CD4-positive, alpha-beta T cell treated with Interleukin-6 for 4 hours (primary cell): Measurements from ENCODE around the gene TRIM16.
"Not testable (repeated sequence)": the region's sequence is repeated elsewhere in the genome, so short reads cannot be mapped to it uniquely, and the experiment has no call there.

Experiments used
- DNase-seq: peaks from one replicate; pipeline ENCODE4 v3.0.0-alpha.2; 2020; ENCODE audit warnings: mixed read lengths

Gene TRIM16

DNA sequence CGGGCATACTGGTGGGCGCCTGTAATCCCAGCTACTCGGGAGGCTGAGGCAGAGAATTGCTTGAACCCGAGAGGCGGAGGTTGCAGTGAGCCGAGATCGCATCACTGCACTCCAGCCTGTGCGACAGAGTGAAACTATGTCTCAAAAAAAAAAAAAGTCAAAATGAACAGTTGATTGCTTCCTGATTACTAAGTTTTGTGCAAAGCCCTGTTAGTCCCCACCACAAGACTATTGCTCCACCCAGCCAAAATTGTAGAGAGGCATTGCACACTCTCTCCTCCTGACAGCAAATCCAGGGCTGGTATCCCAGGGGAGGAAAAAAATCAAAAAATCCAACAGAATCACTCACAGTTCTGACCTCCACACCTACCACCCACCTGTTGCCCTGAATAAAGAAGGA lies 91.2 kb downstream of the TRIM16 start:
- not testable (repeated sequence) for DNase-seq

DNA sequence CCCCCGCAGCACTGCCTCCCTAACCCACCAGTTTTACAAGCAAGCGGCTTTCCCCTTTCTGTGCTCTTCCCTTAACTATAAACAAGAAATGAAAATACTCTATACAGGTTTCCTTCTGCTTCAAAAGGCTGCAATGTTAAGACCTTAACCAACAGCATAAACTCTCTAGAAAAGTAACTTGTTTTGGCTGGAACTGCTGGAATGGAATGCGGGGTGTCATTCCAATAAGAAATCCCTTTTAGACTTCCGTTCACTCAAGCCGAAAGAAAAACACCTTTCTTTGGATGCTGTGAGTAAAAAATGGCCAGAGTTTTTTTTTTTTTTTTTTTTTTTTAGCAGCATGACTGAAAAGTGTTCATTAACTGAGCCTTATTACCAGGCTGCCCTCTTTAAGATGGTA lies 92.1 kb downstream of the TRIM16 start:
- peak; percentile 1 for DNase-seq

DNA sequence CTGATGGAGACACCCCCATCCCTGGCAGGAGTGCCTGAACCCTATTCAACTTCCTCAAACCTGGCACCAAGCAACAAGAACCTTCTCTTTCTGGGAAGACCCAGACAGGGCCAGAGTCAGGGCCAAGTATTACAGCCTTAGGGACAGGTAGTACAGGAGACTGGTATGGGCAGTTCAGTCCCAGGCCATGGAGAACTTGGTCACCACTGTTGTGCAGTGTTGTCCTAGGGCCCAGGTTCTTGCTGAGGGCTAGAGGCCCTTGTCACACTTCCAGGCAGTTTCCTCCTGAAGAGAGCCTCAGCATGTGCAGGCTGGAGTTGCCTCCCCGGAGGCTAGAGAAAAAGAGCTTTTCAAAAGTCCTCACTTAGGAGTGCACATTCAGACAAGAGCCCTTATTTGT lies 93.3 kb downstream of the TRIM16 start:
- DNase-seq = not testable (repeated sequence)

GRCh38 chr17:15589544-15590536 lies 94.3 kb downstream of the TRIM16 start:
- DNase-seq = peak; percentile 16

DNA sequence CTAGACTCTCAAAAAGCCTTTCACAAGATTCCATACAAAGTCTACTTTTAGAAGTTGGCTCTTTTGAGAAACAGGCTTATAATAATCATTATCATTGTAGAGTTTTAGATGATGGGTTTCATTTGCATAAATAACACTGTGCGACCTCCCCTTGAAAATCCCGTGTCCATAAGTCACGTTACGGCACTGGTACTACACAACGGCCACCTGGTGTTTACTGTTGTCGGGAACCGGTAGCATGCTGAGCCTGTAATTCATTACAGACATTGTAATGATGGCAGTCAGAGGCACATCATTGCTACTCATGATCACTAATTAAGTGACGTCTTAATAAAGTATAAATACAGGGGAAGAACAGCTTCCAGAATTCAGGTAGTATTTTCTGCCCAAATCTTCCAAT lies 96.1 kb downstream of the TRIM16 start:
- not testable (repeated sequence) for DNase-seq

DNA sequence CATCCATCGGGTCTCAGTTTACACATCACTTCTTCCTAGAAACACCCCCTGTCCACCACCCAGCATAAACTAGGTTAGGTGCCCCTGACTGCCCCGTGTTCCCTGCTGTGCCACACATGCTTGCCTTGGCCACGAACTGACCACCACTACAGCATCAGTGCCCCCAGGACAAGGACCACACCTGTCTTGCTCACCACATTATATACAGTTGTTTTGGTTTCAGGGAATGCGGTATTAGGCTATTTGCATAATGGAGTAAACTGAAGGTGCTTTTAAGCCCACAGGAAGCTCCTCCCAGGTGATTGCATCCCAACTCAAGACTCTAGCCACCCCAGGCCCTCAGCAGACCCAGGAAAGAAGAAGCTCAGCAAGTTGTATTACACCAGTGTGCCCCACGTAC lies 100.8 kb downstream of the TRIM16 start:
- not testable (repeated sequence) for DNase-seq

DNA sequence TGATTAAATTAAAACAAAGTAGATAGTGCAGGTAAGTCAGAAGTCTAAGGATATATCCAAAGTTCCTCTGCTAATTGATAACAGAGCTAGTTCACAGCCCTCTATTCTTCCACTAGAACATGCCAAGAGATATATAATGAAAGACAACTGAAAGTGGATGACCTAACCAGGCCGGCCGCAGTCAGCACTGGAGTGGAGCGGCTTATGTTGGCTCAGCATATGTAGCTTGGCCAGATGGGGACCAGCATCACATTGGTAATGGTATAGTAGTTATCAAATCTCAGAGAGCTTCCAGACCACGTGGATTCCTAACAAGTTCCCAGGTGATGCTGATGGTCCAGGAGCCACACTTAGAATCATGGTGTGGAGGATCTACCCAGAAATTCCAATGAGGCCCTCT lies 102.6 kb downstream of the TRIM16 start:
- DNase-seq = not testable (repeated sequence)
